Umbilical cord (tissue), 2 donors: Measurements from ENCODE around the gene U2SURP. TPM values are rescaled to one million over a fixed set of nuclear protein-coding genes. Genes with fewer than 3 reads are reported as not detected.

Experiments
- DNase-seq: peaks from one replicate; pipeline ENCODE4 v3.0.0-alpha.2; 2015; ENCODE audit warnings: low spot score
- total RNA-seq: library from RNA; depleted of rRNA; stranded (reverse); fragments of >200 nt; gene quantifications from one replicate; pipeline ENCODE4 v1.2.3, GENCODE V29; 2014; ENCODE audit warnings: low replicate concordance; ENCODE audit not compliant: insufficient read depth

The U2SURP gene
- total RNA-seq, 1 donor from 2014 or later: 53.2 TPM

GRCh38 chr3:143100451-143100850, 99.1 kb downstream of the U2SURP start:
- DNase-seq: no peak

- no peak for DNase-seq
Measured at GRCh38 chr3:143101792-143102381, 100.5 kb downstream of the U2SURP start.

DNA sequence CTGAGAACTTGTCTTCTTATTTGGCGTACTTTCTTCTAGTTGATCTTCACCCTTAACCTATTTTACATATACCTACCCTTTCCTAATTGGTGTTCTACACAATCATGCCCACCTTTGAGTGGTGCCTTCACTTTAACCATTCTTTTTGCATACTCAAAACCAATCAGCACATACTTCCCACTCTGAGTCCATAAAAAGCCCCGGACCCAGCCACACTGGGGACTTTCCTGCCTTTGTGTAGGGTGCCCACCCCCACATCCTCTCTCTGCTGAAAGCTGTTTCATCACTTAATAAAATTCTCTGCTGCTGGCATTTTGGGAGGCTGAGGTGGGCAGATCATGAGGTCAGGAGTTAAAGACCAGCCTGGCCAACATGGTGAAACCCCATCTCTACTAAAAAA, 102.3 kb downstream of the U2SURP start:
- DNase-seq: no peak

- DNase-seq: no peak
Measured at GRCh38 chr3:143105170-143105569, 103.8 kb downstream of the U2SURP start.

DNA sequence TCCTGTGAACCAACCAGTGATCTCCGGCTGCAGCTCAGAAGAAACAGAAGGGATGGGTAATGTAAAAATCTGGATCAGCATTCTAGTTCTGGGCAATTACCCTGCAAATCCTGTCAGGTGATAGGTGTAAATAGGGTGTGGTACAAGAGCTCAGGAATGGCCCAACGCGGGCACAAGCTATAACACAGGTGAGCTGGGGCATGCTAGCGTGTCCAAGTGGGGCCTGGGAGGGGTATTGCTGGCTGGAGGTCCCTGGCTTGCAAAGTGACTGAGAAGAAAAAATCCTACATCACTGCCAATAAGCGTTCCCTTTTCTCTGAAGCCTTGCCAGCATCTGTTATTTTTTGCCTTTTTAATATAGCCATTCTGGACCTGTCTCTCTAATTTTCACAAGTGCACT, 108.5 kb downstream of the U2SURP start:
- DNase-seq: no peak

Other genes starting within 250 kb of the U2SURP start
- gene PCOLCE2, start 112.5 kb upstream of the U2SURP start, total RNA-seq: 16.1 TPM
- 7.9 TPM for gene PAQR9, start 37.9 kb upstream of the U2SURP start, total RNA-seq
- gene CHST2, start 118.2 kb downstream of the U2SURP start, total RNA-seq: 17.3 TPM